H1 (cell line): ENCODE data around the gene CDK10. TPM values are rescaled to one million over a fixed set of nuclear protein-coding genes. Genes with fewer than 3 reads are reported as not detected.

Source experiments
- CTCF ChIA-PET: fragments of 300-600 bp; sonication (Branson Sonifier 250); formaldehyde crosslinking; loops from one replicate; lab custom pipeline; 2021; ENCODE audit not compliant: partially characterized antibody; lab: Charles Lee
- POLR2A ChIA-PET: fragments of 300-600 bp; sonication (Branson Sonifier 250); formaldehyde crosslinking; loops from one replicate; lab custom pipeline; 2021; ENCODE audit warnings: inconsistent platforms; ENCODE audit not compliant: partially characterized antibody; lab: Charles Lee
- DNase-seq, 2 experiments: peaks; one replicate each; pipeline versions ENCODE4 v3.0.0 to v3.0.0-alpha.2; 2010 to 2022; ENCODE audit warnings: low spot score in 2 of 2, low read depth in 1 of 2, mixed read lengths in 1 of 2
- FAIRE-seq: peaks from 2 replicates; lab custom pipeline; 2011; peaks lifted over from hg19 to GRCh38; lab: Jason Lieb, UNC
- H2AFZ ChIP-seq: 2 replicates; pipeline ENCODE4 v1.8.1; 2012; ENCODE audit warnings: low read length, inconsistent platforms
- H2AK5ac ChIP-seq: 2 replicates; pipeline ENCODE4 v1.6.1; 2013; ENCODE audit warnings: low read depth, low read length
- H2BK120ac ChIP-seq: replicated peaks from 2 replicates; pipeline ENCODE3; 2013; ENCODE audit warnings: low read depth, low read length, inconsistent platforms
- H2BK12ac ChIP-seq: 2 replicates; pipeline ENCODE4 v1.6.1; 2013; ENCODE audit warnings: low read depth, low read length
- H2BK15ac ChIP-seq: 2 replicates; pipeline ENCODE4 v1.6.1; 2013; ENCODE audit warnings: low read length
- H2BK20ac ChIP-seq: 2 replicates; pipeline ENCODE4 v1.6.1; 2013; ENCODE audit warnings: low read length
- H2BK5ac ChIP-seq: 2 replicates; pipeline ENCODE4 v1.6.1; 2013; ENCODE audit warnings: low read depth, low read length
- H3K14ac ChIP-seq: 2 replicates; pipeline ENCODE4 v1.6.1; 2013; ENCODE audit warnings: inconsistent platforms; ENCODE audit not compliant: insufficient read length
- H3K18ac ChIP-seq: 2 replicates; pipeline ENCODE4 v1.6.1; 2013; ENCODE audit warnings: low read length; ENCODE audit errors: extremely low read depth
- H3K23ac ChIP-seq: 2 replicates; pipeline ENCODE4 v1.6.1; 2013; ENCODE audit warnings: inconsistent platforms; ENCODE audit not compliant: insufficient read length
- H3K23me2 ChIP-seq: 2 replicates; pipeline ENCODE4 v1.6.1; 2013; ENCODE audit warnings: low read depth, low read length
- H3K27ac ChIP-seq: 2 replicates; pipeline ENCODE4 v1.6.1; 2011; ENCODE audit warnings: low read depth, low read length, inconsistent platforms
- H3K27me3 ChIP-seq, 4 experiments: replicated peaks in 1 of 4; 1 replicate in 1 of 4; 2 replicates in 3 of 4; pipeline versions ENCODE4 v1.6.1 to v1.8.1; 2011 to 2013; ENCODE audit warnings: low read length in 3 of 4, mild to moderate bottlenecking in 3 of 4, inconsistent platforms in 2 of 4, mixed read lengths in 2 of 4, moderate library complexity in 1 of 4; ENCODE audit not compliant: control insufficient read depth in 3 of 4, insufficient read depth in 3 of 4; ENCODE audit errors: extremely low read depth in 1 of 4
- H3K36me3 ChIP-seq, 4 experiments: 2 replicates each; pipeline versions ENCODE4 v1.6.1 to v1.8.1; 2011 to 2013; ENCODE audit warnings: mild to moderate bottlenecking in 4 of 4, low read length in 3 of 4, moderate library complexity in 2 of 4, control low read depth in 1 of 4, inconsistent platforms in 1 of 4; ENCODE audit not compliant: insufficient read depth in 4 of 4, control insufficient read depth in 2 of 4
- H3K4ac ChIP-seq: replicated peaks from 2 replicates; pipeline ENCODE3; 2013; ENCODE audit warnings: low read length, low read depth, mixed read lengths, inconsistent platforms; ENCODE audit not compliant: insufficient read length
- H3K4me1 ChIP-seq, 4 experiments: replicated peaks in 1 of 4; 1 replicate in 1 of 4; 2 replicates in 3 of 4; pipeline versions ENCODE4 v1.6.1 to v1.8.1; 2011 to 2013; ENCODE audit warnings: low read length in 3 of 4, inconsistent platforms in 2 of 4, mixed read lengths in 1 of 4; ENCODE audit not compliant: insufficient read depth in 4 of 4, control insufficient read depth in 3 of 4
- H3K4me2 ChIP-seq, 2 experiments: 2 replicates each; pipeline versions ENCODE4 v1.6.1 to v1.8.1; 2011 to 2013; ENCODE audit warnings: low read depth in 2 of 2, low read length in 2 of 2, control low read depth in 1 of 2, inconsistent platforms in 1 of 2, mild to moderate bottlenecking in 1 of 2; ENCODE audit not compliant: insufficient read depth in 1 of 2
- H3K4me3 ChIP-seq, 4 experiments: fragments of 200-600, 300-600 bp in 1 of 4; sonication (generic), shearing (Covaris generic), sonication (Bioruptor Twin) in 1 of 4; 2 replicates each; pipeline versions ENCODE4 v1.5.1 to v1.8.1; 2011 to 2016; ENCODE audit warnings: low read length in 4 of 4, low read depth in 3 of 4, control low read depth in 2 of 4, inconsistent platforms in 2 of 4, mild to moderate bottlenecking in 2 of 4, mixed read lengths in 1 of 4, moderate library complexity in 1 of 4; ENCODE audit not compliant: insufficient read depth in 2 of 4; ENCODE audit errors: extremely low read depth in 1 of 4
- H3K56ac ChIP-seq: replicated peaks from 2 replicates; pipeline ENCODE3; 2013; ENCODE audit warnings: low read depth, mild to moderate bottlenecking, mixed read lengths, low read length, inconsistent platforms; ENCODE audit not compliant: insufficient read length
- H3K79me1 ChIP-seq: 2 replicates; pipeline ENCODE4 v1.6.1; 2013; ENCODE audit warnings: low read depth, low read length, control low read depth
- H3K79me2 ChIP-seq, 2 experiments: 2 replicates each; pipeline versions ENCODE4 v1.6.1 to v1.8.1; 2012 to 2013; ENCODE audit warnings: low read length in 2 of 2, mild to moderate bottlenecking in 2 of 2, inconsistent platforms in 1 of 2; ENCODE audit not compliant: insufficient read depth in 2 of 2, control insufficient read depth in 1 of 2
- H3K9ac ChIP-seq, 4 experiments: replicated peaks in 1 of 4; 1 replicate in 1 of 4; 2 replicates in 3 of 4; pipeline versions ENCODE4 v1.6.1 to v1.8.1; 2011 to 2013; ENCODE audit warnings: low read depth in 3 of 4, low read length in 3 of 4, control low read depth in 2 of 4, mild to moderate bottlenecking in 2 of 4, moderate library complexity in 2 of 4, inconsistent platforms in 1 of 4; ENCODE audit errors: extremely low read depth in 1 of 4
- H3K9me3 ChIP-seq, 2 experiments: 2 replicates each; pipeline versions ENCODE4 v1.6.1 to v1.8.1; 2012 to 2013; ENCODE audit warnings: mild to moderate bottlenecking in 2 of 2, moderate library complexity in 2 of 2, control low read depth in 1 of 2, inconsistent platforms in 1 of 2, low read depth in 1 of 2, low read length in 1 of 2, mixed read lengths in 1 of 2; ENCODE audit not compliant: insufficient read depth in 2 of 2
- H4K20me1 ChIP-seq, 2 experiments: replicated peaks in 1 of 2; 2 replicates each; pipeline versions ENCODE3 to v1.8.1; 2011 to 2013; ENCODE audit warnings: inconsistent platforms in 2 of 2, low read length in 2 of 2, mild to moderate bottlenecking in 1 of 2; ENCODE audit not compliant: insufficient read depth in 2 of 2, control insufficient read depth in 1 of 2
- H4K5ac ChIP-seq: 2 replicates; pipeline ENCODE4 v1.6.1; 2013; ENCODE audit warnings: low read length, low read depth, mixed read lengths, inconsistent platforms; ENCODE audit not compliant: insufficient read length
- H4K8ac ChIP-seq: 2 replicates; pipeline ENCODE4 v1.8.0; 2013; ENCODE audit warnings: mild to moderate bottlenecking, moderate library complexity, low read length, inconsistent platforms; ENCODE audit not compliant: insufficient read depth; ENCODE audit errors: extremely low read depth
- H4K91ac ChIP-seq: replicated peaks from 2 replicates; pipeline ENCODE3; 2013; ENCODE audit warnings: low read length, mixed read lengths, inconsistent platforms; ENCODE audit not compliant: insufficient read length
- ATF2 ChIP-seq: IDR thresholded peaks from 2 replicates; pipeline ENCODE4 v1.6.1; 2012; ENCODE audit warnings: low read length, inconsistent platforms
- BCL11A ChIP-seq, 2 experiments: IDR thresholded peaks; one replicate each; pipeline ENCODE4 v1.6.1; 2011; ENCODE audit warnings: low read depth in 2 of 2, low read length in 2 of 2, mild to moderate bottlenecking in 2 of 2
- CTBP2 ChIP-seq: IDR thresholded peaks from 2 replicates; pipeline ENCODE4 v1.7.0; 2011; ENCODE audit warnings: borderline replicate concordance, mild to moderate bottlenecking, moderate library complexity, mixed read lengths, low read length; ENCODE audit not compliant: insufficient read depth, insufficient read length
- JUN ChIP-seq: IDR thresholded peaks from 2 replicates; pipeline ENCODE4 v1.6.1; 2011; ENCODE audit warnings: low read depth, mild to moderate bottlenecking, improper control_type of control experiment, low read length
- NRF1 ChIP-seq: IDR thresholded peaks from 2 replicates; pipeline ENCODE4 v1.6.1; 2011; ENCODE audit warnings: mild to moderate bottlenecking, low read depth, low read length, improper control_type of control experiment
- RNF2 ChIP-seq: fragments of 200-900, 300-1000 bp; sonication (generic); IDR thresholded peaks from 2 replicates; pipeline ENCODE4 v1.7.1; 2016; ENCODE audit warnings: borderline replicate concordance, low read depth, mild to moderate bottlenecking, antibody characterized with exemption, low read length; ENCODE audit not compliant: poor library complexity, severe bottlenecking; ENCODE audit errors: missing control alignments
- SP2 ChIP-seq: IDR thresholded peaks from 2 replicates; pipeline ENCODE4 v1.6.1; 2012; ENCODE audit warnings: mild to moderate bottlenecking, low read length, inconsistent platforms
- SRF ChIP-seq: IDR thresholded peaks from 2 replicates; pipeline ENCODE4 v1.6.1; 2011; ENCODE audit warnings: mild to moderate bottlenecking, low read depth, low read length, moderate library complexity
- ZNF274 ChIP-seq: IDR thresholded peaks from 2 replicates; pipeline ENCODE4 v1.7.0; 2012; ENCODE audit warnings: low read length, borderline replicate concordance; ENCODE audit errors: extremely low read depth
- WGBS, 2 experiments: shearing (Covaris generic) in 1 of 2; methylation state at CpG; one replicate each; pipeline versions ENCODE4 v1.1.6 to v1.1.7; 2013 to 2015; ENCODE audit warnings: low lambda C conversion rate in 2 of 2, mixed read lengths in 2 of 2, inconsistent platforms in 1 of 2, low coverage in 1 of 2, missing lambda C conversion rate in 1 of 2; ENCODE audit not compliant: insufficient replicate concordance in 2 of 2, insufficient coverage in 1 of 2, insufficient read length in 1 of 2; ENCODE audit errors: extremely low coverage in 1 of 2, missing lambda C conversion rate in 1 of 2; 5-methylcytosine and 5-hydroxymethylcytosine counted together
- polyA plus RNA-seq, 7 experiments: library from polyadenylated mRNA; depleted of rRNA in 3 of 7; stranded (reverse) in 5 of 7; unstranded in 2 of 7; fragments of >200 nt in 5 of 7; fragments of 200-250 nt in 2 of 7; gene quantifications; 1 replicate in 5 of 7; 2 replicates in 1 of 7; 4 replicates in 1 of 7; pipeline versions ENCODE4 v1.2.1 to v1.2.3, GENCODE V29; 2011 to 2013; ENCODE audit warnings: missing spikeins in 2 of 7, mixed read lengths in 2 of 7
- total RNA-seq: library from RNA; stranded (reverse); fragmentation: NEBNext Ultra II Directional; extraction: Animal tissue kit (Norgen Biotek cat#: 25700); gene quantifications from 2 replicates; pipeline ENCODE4 v1.2.1, GENCODE V29; 2021

The CDK10 gene
- total and polyA plus RNA-seq, 2 of the 8 experiments (the other 6 are each of a cell fraction or from before 2014, with no cell fraction given) = 49.5 to 83.9 TPM

GRCh38 chr16:89691231-89691985 lies 4.9 kb downstream of the CDK10 start:
- Histone ChIP-seq H3K23me2 (peaks cover 6% of the 10 kb centered on the region; the same call in 1 of the 2 replicates), H3K79me2 (peaks cover 0 to 11% of the 10 kb centered on the region in 2 experiments; a peak in 1 of 4 replicates), H4K5ac (no peak overlapping the region), H3K14ac (no peak overlapping the region), H2BK12ac (no peak overlapping the region), H4K8ac (no peak overlapping the region; the same call in 1 of the 2 replicates), H3K4me2 (no peak overlapping the region), H3K9me3 (no peaks in the 10 kb centered on the region), H2BK20ac (no peak overlapping the region), H4K91ac (no peak overlapping the region), H4K20me1 (peaks cover 0 to 20% of the 10 kb centered on the region in 2 experiments), H3K27ac (no peak overlapping the region), H2BK15ac (no peak overlapping the region), H3K9ac (0 out of 7 replicates have a peak overlapping the region, but pooled peaks of 1 of the 4 experiments have one; percentile 4), H3K36me3 (peaks cover 3 to 30% (median 17%) of the 10 kb centered on the region in 4 experiments; a peak in 7 of 8 replicates), H3K4me1 (peaks cover 0 to 7% (median 2%) of the 10 kb centered on the region in 4 experiments; a peak in 4 of 7 replicates), H2BK5ac (no peak overlapping the region), H2AK5ac (no peak overlapping the region), H3K79me1 (peaks cover 11% of the 10 kb centered on the region), H3K56ac (no peak overlapping the region), H3K4me3 (no peak overlapping the region), H3K18ac (no peak overlapping the region), H3K23ac (no peak overlapping the region), H3K27me3 (no peaks in the 10 kb centered on the region), H3K4ac (no peak overlapping the region), H2AFZ (no peak overlapping the region), H2BK120ac (no peak overlapping the region)
- FAIRE-seq (no peak), DNase-seq (no peak)
- CTCF ChIA-PET = interaction anchor here (1.2 to 1.4 kb wide), 2 partner anchors 23 to 92 kb away, joined by 3 to 4 read pairs; no protein-coding TSS in a partner anchor
- TF ChIP-seq SP2 (no peak), ZNF274 (no peak), ATF2 (no peak), SRF (no peak), BCL11A (IDR thresholded peaks at IDR 0.05; ENCODE audit: low read depth in 2 of 2, low read length in 2 of 2) (no peak), NRF1 (no peak), CTBP2 (no peak), RNF2 (no peak), JUN (no peak)
- POLR2A ChIA-PET = interaction anchor here (1.1 kb wide), 1 partner anchor 12 kb away, joined by 3 read pairs; no protein-coding TSS in a partner anchor
- 93% methylated on average over 17 of the region's 21 CpGs; no CpG with 5 or more reads in 1 of the 2 experiments for WGBS, 2 experiments
